ENCODE measurements around the gene SPDYE3. TPM values are rescaled to one million over a fixed set of nuclear protein-coding genes. Genes with fewer than 3 reads are reported as not detected.
"Not testable (repeated sequence)": the region's sequence is repeated elsewhere in the genome, so short reads cannot be mapped to it uniquely, and the experiment has no call there.

The SPDYE3 gene
- total and polyA plus RNA-seq, 3 experiments from 2014 or later: 9.8 TPM; not detected in 2

- H3K4me1 ChIP-seq (ENCODE audit: insufficient read depth, low read length); H3K36me3 ChIP-seq (ENCODE audit: insufficient read depth, low read length); H3K27ac ChIP-seq (ENCODE audit: low read depth, low read length); POLR2A ChIA-PET; H3K27ac Mint-ChIP-seq; H3K4me3 Mint-ChIP-seq; H3K4me3 ChIP-seq (ENCODE audit: low read length); H3K27me3 ChIP-seq (ENCODE audit: insufficient read depth, low read length, poor library complexity, severe bottlenecking); H3K9me3 ChIP-seq (ENCODE audit: low read length); H3K9me3 Mint-ChIP-seq; H3K4me1 Mint-ChIP-seq; H3K27me3 Mint-ChIP-seq; CTCF ChIA-PET; H3K36me3 Mint-ChIP-seq; DNase-seq: not testable (repeated sequence)
These were observed 8.9 kb upstream of the SPDYE3 start for GRCh38 chr7:100298632-100298895.

GRCh38 chr7:100304526-100304925 is 3.0 kb upstream of the SPDYE3 start:
- H3K4me1 Mint-ChIP-seq; POLR2A ChIA-PET; H3K27ac ChIP-seq (ENCODE audit: low read depth, low read length); H3K27me3 Mint-ChIP-seq; H3K27ac Mint-ChIP-seq; H3K4me1 ChIP-seq (ENCODE audit: insufficient read depth, low read length); H3K9me3 Mint-ChIP-seq; H3K9me3 ChIP-seq (ENCODE audit: low read length); CTCF ChIA-PET; H3K4me3 Mint-ChIP-seq; H3K4me3 ChIP-seq (ENCODE audit: low read length); DNase-seq; H3K27me3 ChIP-seq (ENCODE audit: insufficient read depth, low read length, poor library complexity, severe bottlenecking); H3K36me3 ChIP-seq (ENCODE audit: insufficient read depth, low read length): not testable (repeated sequence)
- H3K36me3 Mint-ChIP-seq: peaks cover 0 to 10% (median 4%) of the 10 kb centered on the region in 3 donors

GRCh38 chr7:100318329-100318728 is 10.8 kb downstream of the SPDYE3 start:
- H3K36me3 ChIP-seq (ENCODE audit: insufficient read depth, low read length); POLR2A ChIA-PET; H3K4me3 ChIP-seq (ENCODE audit: low read length); H3K9me3 ChIP-seq (ENCODE audit: low read length); H3K27me3 ChIP-seq (ENCODE audit: insufficient read depth, low read length, poor library complexity, severe bottlenecking); H3K27ac ChIP-seq (ENCODE audit: low read depth, low read length); H3K9me3 Mint-ChIP-seq; DNase-seq; CTCF ChIA-PET; H3K27me3 Mint-ChIP-seq; H3K4me1 ChIP-seq (ENCODE audit: insufficient read depth, low read length): not testable (repeated sequence)
- Mint-ChIP-seq H3K27ac (peak overlapping the region in 7 of 8 donors; percentile 1 to 92 (median 84)), H3K4me3 (peak overlapping the region in 6 of 7 donors; percentile 57 to 87 (median 77)), H3K36me3 (peaks cover 0 to 15% (median 0%) of the 10 kb centered on the region in 3 donors), H3K4me1 (peaks cover 8 to 13% (median 9%) of the 10 kb centered on the region in 3 donors)

- H3K27ac ChIP-seq (ENCODE audit: low read depth, low read length); H3K27me3 Mint-ChIP-seq; H3K9me3 Mint-ChIP-seq; H3K4me1 ChIP-seq (ENCODE audit: insufficient read depth, low read length); POLR2A ChIA-PET; H3K4me3 ChIP-seq (ENCODE audit: low read length); H3K27ac Mint-ChIP-seq; H3K27me3 ChIP-seq (ENCODE audit: insufficient read depth, low read length, poor library complexity, severe bottlenecking); H3K36me3 ChIP-seq (ENCODE audit: insufficient read depth, low read length); DNase-seq; H3K9me3 ChIP-seq (ENCODE audit: low read length); H3K4me3 Mint-ChIP-seq: not testable (repeated sequence)
- CTCF ChIA-PET: interaction anchor here (0.6 kb wide), 2 partner anchors 265 to 822 kb away, joined by 3 read pairs; no protein-coding TSS in a partner anchor
- H3K4me1 Mint-ChIP-seq: peaks cover 8 to 13% (median 9%) of the 10 kb centered on the region in 3 donors
- peaks cover 0 to 36% (median 3%) of the 10 kb centered on the region in 3 donors for H3K36me3 Mint-ChIP-seq
These were observed 14.1 kb downstream of the SPDYE3 start for GRCh38 chr7:100321648-100322047.

- H3K36me3 ChIP-seq (ENCODE audit: insufficient read depth, low read length); H3K4me1 ChIP-seq (ENCODE audit: insufficient read depth, low read length); H3K4me3 ChIP-seq (ENCODE audit: low read length); H3K9me3 ChIP-seq (ENCODE audit: low read length); H3K4me1 Mint-ChIP-seq; H3K9me3 Mint-ChIP-seq; H3K27ac ChIP-seq (ENCODE audit: low read depth, low read length); DNase-seq; H3K27ac Mint-ChIP-seq; CTCF ChIA-PET; H3K27me3 ChIP-seq (ENCODE audit: insufficient read depth, low read length, poor library complexity, severe bottlenecking); H3K4me3 Mint-ChIP-seq; H3K27me3 Mint-ChIP-seq; POLR2A ChIA-PET: not testable (repeated sequence)
- H3K36me3 Mint-ChIP-seq: peaks cover 0 to 49% (median 9%) of the 10 kb centered on the region in 3 donors
These were observed 16.7 kb downstream of the SPDYE3 start for GRCh38 chr7:100324194-100324593.

- H3K27me3 Mint-ChIP-seq; POLR2A ChIA-PET; H3K36me3 ChIP-seq (ENCODE audit: insufficient read depth, low read length); H3K4me1 Mint-ChIP-seq; CTCF ChIA-PET; H3K27ac ChIP-seq (ENCODE audit: low read depth, low read length); H3K9me3 ChIP-seq (ENCODE audit: low read length); DNase-seq; H3K9me3 Mint-ChIP-seq; H3K4me3 Mint-ChIP-seq; H3K4me3 ChIP-seq (ENCODE audit: low read length); H3K4me1 ChIP-seq (ENCODE audit: insufficient read depth, low read length); H3K27me3 ChIP-seq (ENCODE audit: insufficient read depth, low read length, poor library complexity, severe bottlenecking): not testable (repeated sequence)
- H3K36me3 Mint-ChIP-seq: peaks cover 0 to 46% (median 9%) of the 10 kb centered on the region in 3 donors
- H3K27ac Mint-ChIP-seq: peak overlapping the region in 2 of 8 donors; percentile 36 to 43
These were observed 18.2 kb downstream of the SPDYE3 start for GRCh38 chr7:100325671-100326070.

- peaks cover 0 to 45% (median 9%) of the 10 kb centered on the region in 3 donors for H3K36me3 Mint-ChIP-seq
- H3K27ac Mint-ChIP-seq; H3K36me3 ChIP-seq (ENCODE audit: insufficient read depth, low read length); H3K4me3 Mint-ChIP-seq; DNase-seq; H3K9me3 ChIP-seq (ENCODE audit: low read length); H3K4me1 Mint-ChIP-seq; H3K4me1 ChIP-seq (ENCODE audit: insufficient read depth, low read length); CTCF ChIA-PET; H3K27ac ChIP-seq (ENCODE audit: low read depth, low read length); H3K27me3 ChIP-seq (ENCODE audit: insufficient read depth, low read length, poor library complexity, severe bottlenecking); H3K27me3 Mint-ChIP-seq; H3K4me3 ChIP-seq (ENCODE audit: low read length); H3K9me3 Mint-ChIP-seq: not testable (repeated sequence)
- POLR2A ChIA-PET: interaction anchor here (0.6 kb wide), 2 partner anchors 10 to 281 kb away, joined by 3 to 4 read pairs; no protein-coding TSS in a partner anchor
These were observed 19.4 kb downstream of the SPDYE3 start for GRCh38 chr7:100326914-100327313.

GRCh38 chr7:100335566-100336466 is 28.3 kb downstream of the SPDYE3 start:
- peak; percentile 82 to 92 (median 87) for DNase-seq
- not testable (repeated sequence) for H3K27me3 ChIP-seq (ENCODE audit: insufficient read depth, low read length, poor library complexity, severe bottlenecking); H3K36me3 ChIP-seq (ENCODE audit: insufficient read depth, low read length); H3K27me3 Mint-ChIP-seq; H3K9me3 ChIP-seq (ENCODE audit: low read length); H3K9me3 Mint-ChIP-seq
- peak overlapping the region; percentile 89 to 98 (median 95) for H3K4me3 Mint-ChIP-seq
- peaks cover 14 to 31% (median 22%) of the 10 kb centered on the region in 3 donors for H3K4me1 Mint-ChIP-seq
- H3K27ac Mint-ChIP-seq: peak overlapping the region; percentile 91 to 99 (median 98)
- peaks cover 0 to 30% (median 4%) of the 10 kb centered on the region in 3 donors for H3K36me3 Mint-ChIP-seq
- CTCF ChIA-PET: interaction anchor here (1.3 kb wide), 1 partner anchor 9 kb away, joined by 4 read pairs; no protein-coding TSS in a partner anchor
- H3K27ac ChIP-seq (ENCODE audit: low read depth, low read length): peak overlapping the region; percentile 89
- H3K4me3 ChIP-seq (ENCODE audit: low read length): peak overlapping the region; percentile 71
- H3K4me1 ChIP-seq (ENCODE audit: insufficient read depth, low read length): peaks cover 11% of the 10 kb centered on the region
- POLR2A ChIA-PET: interaction anchor here (1.4 kb wide), 1 partner anchor 93 kb away, joined by 4 read pairs; the partner anchor contains the start of gene ZCWPW1
